ENCODE results near the gene SMIM35. TPM values are rescaled to one million over a fixed set of nuclear protein-coding genes. Genes with fewer than 3 reads are reported as not detected.

SMIM35 gene
- total RNA-seq, 2 donors from 2014 or later, result not detected

Other genes starting within 250 kb of the SMIM35 start
- gene FXYD6, start 210.3 kb downstream of the SMIM35 start, total RNA-seq, result under 1 TPM in 1 of 2 donors, not detected in 1; 0.31 TPM
- gene TMPRSS13, start 157.6 kb downstream of the SMIM35 start, total RNA-seq, result 1 to 10 TPM in 1 of 2 donors, under 1 TPM in 1; 0.39 to 1.8 TPM
- gene IL10RA, start 100.6 kb downstream of the SMIM35 start, total RNA-seq, result 10 to 100 TPM; 31.6 to 32.2 TPM
- not detected for gene TMPRSS4, start 9.9 kb downstream of the SMIM35 start, total RNA-seq
- 1 to 10 TPM in 1 of 2 donors, under 1 TPM in 1; 0.25 to 1.8 TPM for gene SCN4B, start 65.9 kb upstream of the SMIM35 start, total RNA-seq
- under 1 TPM in 1 of 2 donors, not detected in 1; 0.05 TPM for gene SCN2B, start 89.7 kb upstream of the SMIM35 start, total RNA-seq
- 100 to 1,000 TPM; 125 to 239 TPM for gene JAML, start 138.0 kb upstream of the SMIM35 start, total RNA-seq
- 10 to 100 TPM; 35.0 to 93.0 TPM for gene MPZL3, start 165.4 kb upstream of the SMIM35 start, total RNA-seq
- 10 to 100 TPM; 39.4 to 64.1 TPM for gene MPZL2, start 177.3 kb upstream of the SMIM35 start, total RNA-seq
- 100 to 1,000 TPM; 371 to 455 TPM for gene CD3E, start 217.8 kb upstream of the SMIM35 start, total RNA-seq

Measured in activated naive CD4-positive, alpha-beta T cell treated with anti-CD3 and anti-CD28 coated beads, Interleukin-2, amount 50 U/mL, for 72 hours (primary cell).